Activated naive CD8-positive, alpha-beta T cell treated with anti-CD3 and anti-CD28 coated beads for 36 hours (primary cell): ENCODE measurements around the gene SOWAHB. TPM values are rescaled to one million over a fixed set of nuclear protein-coding genes. Genes with fewer than 3 reads are reported as not detected.

Experiments used
- total RNA-seq, 2 experiments: library from RNA; stranded (reverse); gene quantifications; one replicate each; pipeline ENCODE4 v1.2.3, GENCODE V29; 2021

The SOWAHB gene
- total RNA-seq, 2 experiments from 2014 or later, result 0.12 TPM; not detected in 1

Other genes with a start within 250 kb of the SOWAHB start
- gene SEPTIN11, start 51.6 kb upstream of the SOWAHB start, total RNA-seq, result 10 to 100 TPM; 66.4 to 74.1 TPM
- 100 to 1,000 TPM; 230 to 237 TPM for gene CCNI, start 177.8 kb upstream of the SOWAHB start, total RNA-seq